CD8-positive, alpha-beta memory T cell (primary cell): ENCODE data around the gene ARID5B. TPM values are rescaled to one million over a fixed set of nuclear protein-coding genes. Genes with fewer than 3 reads are reported as not detected.

Experiments
- CTCF ChIA-PET: fragments of 350-600 bp; sonication (Branson Sonifier 250); formaldehyde crosslinking; loops from one replicate; lab custom pipeline; 2021; ENCODE audit warnings: antibody characterized with exemption; lab: Charles Lee
- POLR2A ChIA-PET: fragments of 350-600 bp; sonication (Branson Sonifier 250); formaldehyde crosslinking; loops from one replicate; lab custom pipeline; 2021; ENCODE audit warnings: antibody characterized with exemption; lab: Charles Lee
- DNase-seq, 5 donors: peaks; one replicate each; pipeline versions ENCODE4 v3.0.0 to v3.0.0-alpha.2; 2020 to 2022; ENCODE audit warnings: mixed read lengths in 1 of 5
- H3K27ac ChIP-seq: one replicate; pipeline ENCODE4 v1.7.0; 2013; ENCODE audit warnings: low read depth, mild to moderate bottlenecking, low read length, moderate library complexity
- H3K27me3 ChIP-seq: 2 replicates; pipeline ENCODE4 v1.7.0; 2013; ENCODE audit warnings: low read length, mild to moderate bottlenecking; ENCODE audit not compliant: insufficient read depth, poor library complexity, severe bottlenecking
- H3K36me3 ChIP-seq: 2 replicates; pipeline ENCODE4 v1.7.0; 2013; ENCODE audit warnings: mild to moderate bottlenecking, low read length, moderate library complexity; ENCODE audit not compliant: insufficient read depth
- H3K4me1 ChIP-seq: 2 replicates; pipeline ENCODE4 v1.7.0; 2013; ENCODE audit warnings: mild to moderate bottlenecking, low read length, moderate library complexity; ENCODE audit not compliant: insufficient read depth
- H3K4me3 ChIP-seq: 2 replicates; pipeline ENCODE4 v1.7.0; 2013; ENCODE audit warnings: mild to moderate bottlenecking, low read length
- H3K9me3 ChIP-seq: 2 replicates; pipeline ENCODE4 v1.7.0; 2013; ENCODE audit warnings: mild to moderate bottlenecking, low read length
- H3K27ac Mint-ChIP-seq, 8 donors: one replicate each; pipeline ENCODE4 v1.8.0; 2020 to 2021; ENCODE audit warnings: mixed read lengths in 8 of 8, mild to moderate bottlenecking in 6 of 8, inconsistent platforms in 3 of 8, moderate library complexity in 3 of 8
- H3K27me3 Mint-ChIP-seq, 2 donors: one replicate each; pipeline ENCODE4 v1.8.0; 2020 to 2021; ENCODE audit warnings: mixed read lengths in 2 of 2, mild to moderate bottlenecking in 1 of 2, moderate library complexity in 1 of 2
- H3K36me3 Mint-ChIP-seq, 3 donors: one replicate each; pipeline ENCODE4 v1.8.0; 2020 to 2021; ENCODE audit warnings: mixed read lengths in 3 of 3, inconsistent platforms in 1 of 3, mild to moderate bottlenecking in 1 of 3
- H3K4me1 Mint-ChIP-seq, 3 donors: one replicate each; pipeline ENCODE4 v1.8.0; 2020 to 2021; ENCODE audit warnings: mixed read lengths in 3 of 3, inconsistent platforms in 1 of 3, mild to moderate bottlenecking in 1 of 3
- H3K4me3 Mint-ChIP-seq, 7 donors: one replicate each; pipeline ENCODE4 v1.8.0; 2020 to 2021; ENCODE audit warnings: mixed read lengths in 7 of 7, mild to moderate bottlenecking in 6 of 7, moderate library complexity in 4 of 7, inconsistent platforms in 2 of 7
- H3K9me3 Mint-ChIP-seq, 5 donors: one replicate each; pipeline ENCODE4 v1.8.0; 2020 to 2022; ENCODE audit warnings: mixed read lengths in 5 of 5, mild to moderate bottlenecking in 3 of 5, moderate library complexity in 2 of 5, inconsistent platforms in 1 of 5
- polyA plus RNA-seq: library from polyadenylated mRNA; unstranded; fragments of 300-500 nt; fragmentation: Illumina TruSeq; gene quantifications from one replicate; pipeline ENCODE4 v1.2.3, GENCODE V29; 2021
- total RNA-seq, 2 experiments: library from RNA; stranded (reverse); gene quantifications; one replicate each; pipeline ENCODE4 v1.2.3, GENCODE V29; 2021

Gene ARID5B
- total and polyA plus RNA-seq, 3 experiments from 2014 or later: 37.1 to 48.7 (median 38.4) TPM

DNA sequence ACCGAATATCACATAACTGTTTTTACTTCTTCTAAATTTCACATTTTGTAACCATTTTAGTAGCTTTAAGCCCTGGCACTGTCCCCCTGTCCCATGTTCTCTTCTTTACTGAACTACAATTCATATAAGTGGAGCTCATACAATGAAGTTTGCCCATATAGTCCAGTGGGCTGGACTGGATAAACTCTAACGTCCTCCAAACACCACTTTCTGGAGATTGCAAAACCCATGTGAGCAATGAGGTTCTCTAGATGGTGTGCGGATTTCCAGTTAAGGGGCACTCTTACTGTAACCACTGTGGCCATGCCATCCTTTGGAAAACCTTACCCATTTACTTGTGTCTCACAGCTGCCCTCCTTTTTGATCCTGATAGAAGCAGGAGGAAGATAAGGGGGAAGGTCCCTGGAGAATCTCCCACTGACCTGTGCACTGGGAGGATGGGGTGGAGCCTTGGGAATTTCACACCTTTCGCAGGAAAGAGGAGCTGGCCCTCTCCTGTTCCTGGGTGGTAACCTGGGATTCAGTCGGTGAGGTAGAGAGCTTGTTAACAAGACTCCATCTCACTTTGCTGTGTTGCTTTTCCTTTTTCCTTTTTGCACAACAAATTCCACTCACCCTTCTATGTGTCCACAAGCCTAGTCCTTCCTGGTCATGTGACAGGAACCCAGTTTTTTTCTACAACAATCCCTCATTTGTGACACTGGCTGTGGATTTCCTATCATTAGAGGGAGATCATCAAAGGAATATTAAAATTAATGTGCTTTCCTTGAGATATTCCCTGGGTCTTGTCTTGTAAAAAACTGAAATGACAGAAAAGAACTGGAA, 120.7 kb downstream of the ARID5B start:
- CTCF ChIA-PET: interaction anchor here (1.0 to 6.2 kb wide), 3 partner anchors 15 to 223 kb away, joined by 3 to 39 read pairs (median 3); no protein-coding TSS in a partner anchor
- H3K36me3 Mint-ChIP-seq: peaks cover 0 to 7% (median 2%) of the 10 kb centered on the region in 3 donors
- peak overlapping the region in 2 of 8 donors; percentile 49 to 86 for H3K27ac Mint-ChIP-seq
- no peak for DNase-seq
- no peak overlapping the region for H3K4me3 Mint-ChIP-seq
- peaks cover 50 to 95% (median 93%) of the 10 kb centered on the region in 3 donors for H3K4me1 Mint-ChIP-seq
- peaks cover 14% of the 10 kb centered on the region for H3K4me1 ChIP-seq
- H3K27me3 ChIP-seq: no peaks in the 10 kb centered on the region
- POLR2A ChIA-PET: no interaction called here
- H3K9me3 Mint-ChIP-seq: no peaks in the 10 kb centered on the region
- no peaks in the 10 kb centered on the region for H3K36me3 ChIP-seq
- H3K27me3 Mint-ChIP-seq: no peaks in the 10 kb centered on the region
- H3K27ac ChIP-seq: no peak overlapping the region
- no peak overlapping the region for H3K4me3 ChIP-seq
- H3K9me3 ChIP-seq: no peaks in the 10 kb centered on the region

DNA sequence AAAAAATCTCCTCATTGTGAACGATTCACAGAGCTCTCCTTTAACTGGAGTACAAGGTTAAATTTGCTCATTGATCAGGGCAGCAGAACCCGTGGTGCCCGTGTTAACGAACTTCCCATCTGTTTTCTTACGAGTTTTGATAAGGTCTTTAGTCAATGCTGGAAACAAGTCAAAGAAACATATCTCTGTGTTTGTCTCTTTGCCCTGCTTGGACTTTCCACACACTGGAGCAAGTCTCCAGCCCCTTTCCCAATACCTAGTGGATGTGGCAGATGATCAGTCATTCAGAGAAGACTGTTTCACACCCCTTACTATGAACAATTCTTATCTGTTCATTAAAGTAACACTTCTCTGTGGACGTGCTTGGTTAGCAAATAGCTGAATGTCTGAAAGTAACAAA, 121.3 kb downstream of the ARID5B start:
- peak overlapping the region in 4 of 7 donors; percentile 4 to 35 (median 24) for H3K4me3 Mint-ChIP-seq

DNA sequence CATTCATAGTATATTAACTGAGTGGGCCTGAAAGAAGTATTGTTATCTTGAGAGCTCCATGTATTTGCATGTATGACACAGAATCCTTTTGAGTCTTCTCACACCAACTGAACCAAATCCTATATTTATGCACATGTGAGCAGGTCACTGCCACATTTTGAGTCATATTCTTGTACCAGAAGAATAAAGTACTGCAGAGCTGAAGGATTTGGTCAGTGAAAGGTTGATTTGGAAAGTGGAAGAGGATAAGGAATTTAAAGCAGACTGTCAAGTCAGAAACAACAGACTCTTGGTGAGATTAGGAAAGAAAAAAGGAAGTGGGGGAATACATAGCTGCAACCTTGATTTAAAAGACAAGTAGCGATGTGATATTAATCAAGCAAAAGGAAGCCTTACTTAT, 121.8 kb downstream of the ARID5B start:
- Histone ChIP-seq H3K4me1 (peaks cover 11% of the 10 kb centered on the region), H3K9me3 (no peaks in the 10 kb centered on the region), H3K4me3 (no peak overlapping the region), H3K36me3 (no peaks in the 10 kb centered on the region), H3K27me3 (no peaks in the 10 kb centered on the region), H3K27ac (no peak overlapping the region)
- Mint-ChIP-seq H3K4me3 (peak overlapping the region in 1 of 7 donors; percentile 35), H3K27me3 (no peaks in the 10 kb centered on the region), H3K27ac (peak overlapping the region in 3 of 8 donors; percentile 7 to 42 (median 32)), H3K36me3 (peaks cover 3 to 12% (median 3%) of the 10 kb centered on the region in 3 donors), H3K9me3 (no peaks in the 10 kb centered on the region), H3K4me1 (peaks cover 52 to 94% (median 92%) of the 10 kb centered on the region in 3 donors)
- no peak for DNase-seq
- POLR2A ChIA-PET: no interaction called here
- CTCF ChIA-PET: interaction anchor here (1.0 to 6.2 kb wide), 2 partner anchors 14 to 89 kb away, joined by 3 to 39 read pairs; no protein-coding TSS in a partner anchor

More for the DNA sequence above, 121.3 kb downstream of the ARID5B start:
- Histone ChIP-seq H3K36me3 (no peaks in the 10 kb centered on the region), H3K9me3 (no peaks in the 10 kb centered on the region), H3K4me1 (peaks cover 14% of the 10 kb centered on the region), H3K27me3 (no peaks in the 10 kb centered on the region), H3K27ac (no peak overlapping the region), H3K4me3 (no peak overlapping the region)
- DNase-seq: no peak
- ChIA-PET CTCF (interaction anchor here (1.0 to 6.2 kb wide), 2 partner anchors 15 to 89 kb away, joined by 3 to 39 read pairs; no protein-coding TSS in a partner anchor), POLR2A (no interaction called here)
- peaks cover 0 to 8% (median 2%) of the 10 kb centered on the region in 3 donors for H3K36me3 Mint-ChIP-seq
- H3K4me1 Mint-ChIP-seq: peaks cover 53 to 94% (median 92%) of the 10 kb centered on the region in 3 donors
- H3K27me3 Mint-ChIP-seq: no peaks in the 10 kb centered on the region
- H3K27ac Mint-ChIP-seq: peak overlapping the region in 4 of 8 donors; percentile 35 to 86 (median 46)
- no peaks in the 10 kb centered on the region for H3K9me3 Mint-ChIP-seq

DNA sequence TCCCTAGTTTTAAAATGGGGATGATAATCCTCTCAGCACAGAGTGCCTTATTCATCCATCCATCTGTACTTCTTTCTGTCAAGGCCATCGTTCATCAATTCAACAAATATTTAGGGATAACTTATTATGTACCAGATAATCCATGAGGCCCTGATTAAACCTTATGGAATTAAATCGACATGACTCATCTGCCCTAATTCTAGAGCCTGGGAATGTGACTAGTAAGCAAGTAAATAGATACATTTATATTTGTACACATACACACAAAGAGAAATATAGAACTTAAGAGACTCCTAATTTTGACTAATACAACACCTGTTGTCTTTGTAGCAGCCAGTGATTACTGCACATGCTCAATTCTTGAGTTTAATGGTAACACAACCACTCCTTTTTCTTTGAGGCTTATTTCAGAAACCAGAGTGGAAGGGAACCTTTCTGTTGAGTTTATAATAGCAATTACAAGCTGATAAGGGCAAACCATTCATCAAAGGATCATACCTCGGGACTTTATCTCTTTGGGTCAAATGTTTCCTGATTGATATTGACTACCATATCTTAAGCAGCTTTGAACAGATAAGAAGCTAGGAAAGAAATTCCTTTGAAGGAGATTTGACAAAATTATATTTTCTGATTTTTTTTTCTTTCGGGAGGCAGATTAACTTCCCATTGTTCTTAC, 122.7 kb downstream of the ARID5B start:
- peaks cover 49 to 94% (median 91%) of the 10 kb centered on the region in 3 donors for H3K4me1 Mint-ChIP-seq
- Histone ChIP-seq H3K36me3 (no peaks in the 10 kb centered on the region), H3K27ac (no peak overlapping the region), H3K4me1 (peaks cover 8% of the 10 kb centered on the region), H3K4me3 (no peak overlapping the region), H3K27me3 (no peaks in the 10 kb centered on the region), H3K9me3 (no peaks in the 10 kb centered on the region)
- H3K36me3 Mint-ChIP-seq: peaks cover 3 to 13% (median 5%) of the 10 kb centered on the region in 3 donors
- CTCF ChIA-PET: interaction anchor here (6.2 kb wide), 1 partner anchor 13 kb away, joined by 39 read pairs; no protein-coding TSS in a partner anchor
- no peaks in the 10 kb centered on the region for H3K9me3 Mint-ChIP-seq
- POLR2A ChIA-PET: no interaction called here
- no peak for DNase-seq
- H3K27ac Mint-ChIP-seq: peak overlapping the region in 1 of 8 donors; percentile 19
- no peaks in the 10 kb centered on the region for H3K27me3 Mint-ChIP-seq
- H3K4me3 Mint-ChIP-seq: no peak overlapping the region

DNA sequence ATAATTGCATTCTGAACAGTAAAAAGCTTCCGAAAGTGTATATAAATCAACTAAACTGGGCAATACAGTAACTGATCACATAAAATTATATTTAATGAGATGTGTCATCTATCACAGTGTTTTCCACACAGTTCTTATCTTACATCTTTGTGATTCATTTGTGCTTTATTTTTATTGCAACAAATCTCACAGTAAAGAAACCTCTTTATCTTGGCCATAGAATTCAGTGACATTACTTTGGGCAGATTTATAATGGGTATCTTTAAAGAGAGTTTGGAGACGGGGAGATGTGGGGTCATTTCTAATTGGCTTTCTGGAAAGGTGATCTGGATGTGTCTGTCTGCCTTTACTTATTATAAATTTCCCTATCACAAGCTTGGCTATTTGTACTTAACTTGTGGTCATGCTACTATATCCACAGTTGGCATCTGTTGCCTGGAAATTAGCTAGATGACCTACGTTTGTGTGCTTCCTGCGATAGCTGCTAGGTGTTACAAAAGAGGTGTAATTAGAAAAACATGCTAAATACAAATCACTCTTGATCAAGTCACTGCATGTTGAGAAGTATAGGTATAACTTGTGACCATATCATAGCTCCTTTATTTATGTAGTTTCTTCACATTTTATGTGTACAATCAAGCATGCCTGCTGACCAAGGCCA, 123.8 kb downstream of the ARID5B start:
- ChIA-PET CTCF (interaction anchor here (0.8 to 6.2 kb wide), 3 partner anchors 12 to 220 kb away, joined by 3 to 39 read pairs (median 4); no protein-coding TSS in a partner anchor), POLR2A (interaction anchor here (0.6 kb wide), 1 partner anchor 8 kb away, joined by 5 read pairs; no protein-coding TSS in a partner anchor)
- H3K4me1 Mint-ChIP-seq: peaks cover 47 to 93% (median 88%) of the 10 kb centered on the region in 3 donors
- no peak overlapping the region for H3K4me3 Mint-ChIP-seq
- Histone ChIP-seq H3K9me3 (no peaks in the 10 kb centered on the region), H3K27ac (no peak overlapping the region), H3K27me3 (no peaks in the 10 kb centered on the region), H3K4me3 (no peak overlapping the region), H3K4me1 (peaks cover 14% of the 10 kb centered on the region), H3K36me3 (no peaks in the 10 kb centered on the region)
- DNase-seq: no peak
- no peaks in the 10 kb centered on the region for H3K27me3 Mint-ChIP-seq
- H3K36me3 Mint-ChIP-seq: peaks cover 3 to 13% (median 5%) of the 10 kb centered on the region in 3 donors
- H3K27ac Mint-ChIP-seq: peak overlapping the region in 1 of 8 donors; percentile 12
- no peaks in the 10 kb centered on the region for H3K9me3 Mint-ChIP-seq

DNA sequence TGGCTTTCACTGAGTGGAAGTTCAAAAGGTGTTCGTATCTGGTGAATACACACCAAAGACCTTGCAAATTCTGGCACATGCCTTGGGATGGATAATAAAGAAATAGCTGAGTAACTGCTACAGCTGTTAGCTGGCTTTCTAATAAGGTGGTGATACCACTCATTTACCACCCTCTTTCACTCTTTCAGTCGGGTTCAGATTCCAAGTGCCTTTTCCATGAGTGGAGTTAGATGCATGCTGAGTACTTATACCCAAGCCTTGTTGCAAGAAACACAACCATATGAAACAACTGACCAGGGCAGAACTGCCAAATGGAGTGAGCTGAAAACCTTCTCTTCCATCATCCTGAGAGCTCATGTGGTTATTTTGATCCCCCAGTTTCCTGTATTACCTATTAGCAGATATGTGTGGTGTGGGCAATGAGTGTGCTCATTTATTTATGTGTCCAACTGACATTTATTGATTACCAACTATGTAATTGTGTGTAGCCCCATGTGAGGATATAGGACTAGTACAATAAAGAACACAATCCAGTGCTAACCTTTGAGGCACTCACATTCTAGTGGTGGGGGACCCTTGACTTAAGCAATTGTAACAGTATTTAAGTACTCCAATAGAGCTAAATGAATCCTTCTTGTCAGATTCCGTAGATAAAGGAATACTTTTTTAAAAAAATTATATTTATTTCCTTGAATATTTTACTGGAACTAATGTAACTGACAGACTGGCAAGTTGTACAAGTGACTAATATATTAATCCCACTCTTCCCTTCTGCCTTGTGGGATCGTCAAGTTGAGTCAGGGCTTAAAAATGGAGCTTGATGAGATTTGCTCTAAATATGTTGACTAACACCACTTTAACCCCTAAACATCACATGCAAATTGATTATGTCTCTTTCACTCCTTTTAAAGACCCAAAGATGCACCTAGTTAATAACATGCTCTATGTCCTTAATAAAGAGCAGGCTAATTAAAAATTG, 124.7 kb downstream of the ARID5B start:
- H3K36me3 Mint-ChIP-seq: peaks cover 3 to 16% (median 7%) of the 10 kb centered on the region in 3 donors
- Histone ChIP-seq H3K27ac (no peak overlapping the region), H3K4me1 (peaks cover 15% of the 10 kb centered on the region), H3K27me3 (no peaks in the 10 kb centered on the region), H3K9me3 (no peaks in the 10 kb centered on the region), H3K4me3 (no peak overlapping the region), H3K36me3 (no peaks in the 10 kb centered on the region)
- H3K4me3 Mint-ChIP-seq: no peak overlapping the region
- no peak for DNase-seq
- ChIA-PET POLR2A (interaction anchor here (0.6 kb wide), 1 partner anchor 8 kb away, joined by 5 read pairs; no protein-coding TSS in a partner anchor), CTCF (interaction anchor here (0.8 to 6.2 kb wide), 3 partner anchors 11 to 219 kb away, joined by 3 to 39 read pairs (median 4); no protein-coding TSS in a partner anchor)
- H3K9me3 Mint-ChIP-seq: no peaks in the 10 kb centered on the region
- peak overlapping the region in 1 of 8 donors; percentile 60 for H3K27ac Mint-ChIP-seq
- peaks cover 49 to 95% (median 91%) of the 10 kb centered on the region in 3 donors for H3K4me1 Mint-ChIP-seq
- no peaks in the 10 kb centered on the region for H3K27me3 Mint-ChIP-seq
